Liver (tissue), 9 donors: ENCODE measurements around the gene CSTF3. TPM values are rescaled to one million over a fixed set of nuclear protein-coding genes. Genes with fewer than 3 reads are reported as not detected.
A peak's percentile ranks its signal among the peaks of the same experiment; 100 is the strongest.

Source experiments
- DNase-seq: peaks from one replicate; pipeline ENCODE4 v3.0.0-alpha.2; 2017; ENCODE audit warnings: low spot score
- H3K27ac ChIP-seq, 2 donors: one replicate each; pipeline ENCODE4 v1.7.0; 2013; ENCODE audit warnings: inconsistent platforms in 2 of 2, low read length in 2 of 2, control low read depth in 1 of 2, low read depth in 1 of 2, mild to moderate bottlenecking in 1 of 2
- H3K27me3 ChIP-seq, 4 donors: one replicate each; pipeline versions ENCODE4 v1.6.1 to v1.7.0; 2013; ENCODE audit warnings: low read length in 3 of 4, inconsistent platforms in 1 of 4, mild to moderate bottlenecking in 1 of 4, moderate library complexity in 1 of 4; ENCODE audit not compliant: control insufficient read depth in 4 of 4, insufficient read depth in 4 of 4
- H3K36me3 ChIP-seq, 4 donors: one replicate each; pipeline versions ENCODE4 v1.6.1 to v1.7.0; 2013; ENCODE audit warnings: low read length in 3 of 4, mild to moderate bottlenecking in 3 of 4, low read depth in 1 of 4, moderate library complexity in 1 of 4; ENCODE audit not compliant: control insufficient read depth in 4 of 4, insufficient read depth in 3 of 4
- H3K4me1 ChIP-seq, 4 donors: one replicate each; pipeline versions ENCODE4 v1.6.1 to v1.7.0; 2013; ENCODE audit warnings: low read length in 3 of 4, mild to moderate bottlenecking in 3 of 4, moderate library complexity in 1 of 4; ENCODE audit not compliant: control insufficient read depth in 4 of 4, insufficient read depth in 4 of 4
- H3K4me3 ChIP-seq, 3 donors: one replicate each; pipeline versions ENCODE4 v1.6.1 to v1.7.0; 2013; ENCODE audit warnings: low read length in 3 of 3, control low read depth in 1 of 3, low read depth in 1 of 3, mild to moderate bottlenecking in 1 of 3
- H3K9ac ChIP-seq, 2 donors: one replicate each; pipeline ENCODE4 v1.7.0; 2013; ENCODE audit warnings: low read length in 2 of 2, mild to moderate bottlenecking in 2 of 2, moderate library complexity in 2 of 2, control low read depth in 1 of 2, low read depth in 1 of 2
- H3K9me3 ChIP-seq, 4 donors: one replicate each; pipeline versions ENCODE4 v1.6.1 to v1.7.0; 2013; ENCODE audit warnings: low read length in 3 of 4; ENCODE audit not compliant: control insufficient read depth in 4 of 4
- CTCF ChIP-seq: fragments of 150-350 bp; IDR thresholded peaks from 2 replicates; pipeline ENCODE4 v1.5.1; 2017; ENCODE audit warnings: improper control_type of control experiment, low read depth, low read length; ENCODE audit not compliant: missing input control
- EGR1 ChIP-seq, 2 donors: IDR thresholded peaks; 2 replicates each; pipeline ENCODE4 v1.6.1; 2016 to 2018; ENCODE audit warnings: antibody characterized with exemption in 2 of 2, low read depth in 2 of 2
- FOXA1 ChIP-seq: IDR thresholded peaks from 2 replicates; pipeline ENCODE4 v1.6.1; 2016; ENCODE audit warnings: antibody characterized with exemption
- FOXA2 ChIP-seq: IDR thresholded peaks from 2 replicates; pipeline ENCODE4 v1.6.1; 2016; ENCODE audit warnings: antibody characterized with exemption
- GABPA ChIP-seq, 2 donors: IDR thresholded peaks in 1 of 2; conservative IDR thresholded peaks in 1 of 2; 2 replicates each; pipeline ENCODE4 v1.6.1; 2016; ENCODE audit warnings: antibody characterized with exemption in 2 of 2, mild to moderate bottlenecking in 1 of 2, moderate library complexity in 1 of 2
- HNF4A ChIP-seq, 2 donors: conservative IDR thresholded peaks; 2 replicates each; pipeline ENCODE4 v1.6.1; 2016; ENCODE audit warnings: antibody characterized with exemption in 2 of 2, mild to moderate bottlenecking in 2 of 2
- JUND ChIP-seq, 2 donors: IDR thresholded peaks; 2 replicates each; pipeline ENCODE4 v1.6.1; 2016; ENCODE audit warnings: antibody characterized with exemption in 2 of 2
- NR2F2 ChIP-seq: IDR thresholded peaks from 2 replicates; pipeline ENCODE4 v1.6.1; 2016; ENCODE audit warnings: antibody characterized with exemption
- RAD21 ChIP-seq, 2 donors: IDR thresholded peaks; 2 replicates each; pipeline ENCODE4 v1.6.1; 2016; ENCODE audit warnings: antibody characterized with exemption in 2 of 2, mild to moderate bottlenecking in 2 of 2
- RXRA ChIP-seq, 2 donors: IDR thresholded peaks; 2 replicates each; pipeline ENCODE4 v1.6.1; 2017 to 2018; ENCODE audit warnings: antibody characterized with exemption in 2 of 2, mild to moderate bottlenecking in 1 of 2
- SP1 ChIP-seq: IDR thresholded peaks from 2 replicates; pipeline ENCODE4 v1.6.1; 2018; ENCODE audit warnings: antibody characterized with exemption, mild to moderate bottlenecking
- TAF1 ChIP-seq: conservative IDR thresholded peaks from 2 replicates; pipeline ENCODE4 v1.6.1; 2016; ENCODE audit warnings: antibody characterized with exemption, mild to moderate bottlenecking
- ZBTB33 ChIP-seq: IDR thresholded peaks from 2 replicates; pipeline ENCODE4 v1.6.1; 2016; ENCODE audit warnings: antibody characterized with exemption
- WGBS: extraction: QIAGEN DNeasy Blood & Tissue Kit; methylation state at CpG from one replicate; pipeline ENCODE4 v1.1.7; 2013; 5-methylcytosine and 5-hydroxymethylcytosine counted together
- polyA plus RNA-seq, 2 donors: library from polyadenylated mRNA; stranded (reverse) in 1 of 2; unstranded in 1 of 2; fragments of 200-250 nt in 1 of 2; fragments of >200 nt in 1 of 2; fragmentation: Nextera tagmentation in 1 of 2; extraction: Ambion mirVana in 1 of 2; gene quantifications; one replicate each; pipeline versions ENCODE4 v1.2.1 to v1.2.3, GENCODE V29; 2013 to 2015
- total RNA-seq, 2 donors: library from RNA; depleted of rRNA; stranded (reverse); fragments of >200 nt; gene quantifications; one replicate each; pipeline ENCODE4 v1.2.3, GENCODE V29; 2014
- TF ChIP-seq, protein P1 (sequence below): IDR thresholded peaks from 2 replicates; pipeline ENCODE4 v1.6.1; 2016; ENCODE audit warnings: antibody characterized with exemption
- TF ChIP-seq, protein P2 (sequence below): IDR thresholded peaks from 2 replicates; pipeline ENCODE4 v1.6.1; 2016; ENCODE audit warnings: antibody characterized with exemption
- donor health status: healthy.
- donor health status: healthy.
- donor health status: healthy.
- donor health status: healthy.
- donor health status: healthy.

Gene CSTF3
- total and polyA plus RNA-seq, 4 donors, result 7.9 to 20.8 (median 12.3) TPM

- H3K36me3 ChIP-seq, result peaks cover 0 to 5% (median 0%) of the 10 kb centered on the region in 4 donors
- H3K4me3 ChIP-seq, result no peak overlapping the region
- H3K27ac ChIP-seq, result no peak overlapping the region
- no peaks in the 10 kb centered on the region for H3K27me3 ChIP-seq
- 84% methylated on average over 5 of the region's 5 CpGs for WGBS
- TF ChIP-seq, protein P1, sequence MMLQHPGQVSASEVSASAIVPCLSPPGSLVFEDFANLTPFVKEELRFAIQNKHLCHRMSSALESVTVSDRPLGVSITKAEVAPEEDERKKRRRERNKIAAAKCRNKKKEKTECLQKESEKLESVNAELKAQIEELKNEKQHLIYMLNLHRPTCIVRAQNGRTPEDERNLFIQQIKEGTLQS, result no peak
- no peak for TF ChIP-seq JUND (IDR thresholded peaks at IDR 0.05)
- TF ChIP-seq, protein P2, sequence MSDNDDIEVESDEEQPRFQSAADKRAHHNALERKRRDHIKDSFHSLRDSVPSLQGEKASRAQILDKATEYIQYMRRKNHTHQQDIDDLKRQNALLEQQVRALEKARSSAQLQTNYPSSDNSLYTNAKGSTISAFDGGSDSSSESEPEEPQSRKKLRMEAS, result no peak
- no peak for TF ChIP-seq NR2F2
- TF ChIP-seq HNF4A (conservative IDR thresholded peaks at IDR 0.05), result no peak
- no peak for TF ChIP-seq RAD21 (IDR thresholded peaks at IDR 0.05)
- no peak for TF ChIP-seq EGR1 (IDR thresholded peaks at IDR 0.05; ENCODE audit: low read depth in 2 of 2)
- no peak for TF ChIP-seq TAF1
- TF ChIP-seq SP1, result no peak
- TF ChIP-seq GABPA (IDR thresholded peaks at IDR 0.05 in 1 of 2, conservative IDR thresholded peaks at IDR 0.05 in 1 of 2), result no peak
- no peak for TF ChIP-seq FOXA1
- TF ChIP-seq RXRA (IDR thresholded peaks at IDR 0.05), result no peak
- no peak for TF ChIP-seq ZBTB33
- no peak for TF ChIP-seq CTCF
- no peak for TF ChIP-seq FOXA2
- peaks cover 7 to 26% (median 15%) of the 10 kb centered on the region in 4 donors for H3K4me1 ChIP-seq
- no peak overlapping the region for H3K9ac ChIP-seq
- DNase-seq, result no peak
- H3K9me3 ChIP-seq, result no peaks in the 10 kb centered on the region
These were observed 99.1 kb downstream of the CSTF3 start for GRCh38 chr11:33062137-33062536.

DNA sequence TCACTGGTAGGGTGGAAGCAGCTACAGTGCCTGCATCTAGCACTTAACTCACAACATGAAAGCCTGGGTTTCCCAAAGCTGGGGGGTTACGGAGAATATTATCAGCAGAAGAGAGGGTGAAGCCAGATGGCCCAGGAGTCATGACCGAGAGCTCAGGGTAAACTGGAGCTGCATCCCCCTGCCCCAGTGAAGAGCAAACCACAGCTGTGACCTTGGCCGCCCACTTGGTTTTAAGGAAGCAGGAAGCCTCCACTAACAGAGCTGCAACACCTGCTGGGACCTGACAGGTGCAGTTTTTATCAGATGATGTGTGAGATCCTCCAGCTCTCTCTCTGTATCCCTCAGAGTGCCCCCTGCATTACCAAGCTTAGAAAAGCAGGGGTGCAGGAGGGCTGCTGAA is 101.0 kb downstream of the CSTF3 start:
- Histone ChIP-seq H3K27ac (peak overlapping the region in 1 of 2 donors; percentile 11), H3K9me3 (no peaks in the 10 kb centered on the region), H3K4me3 (no peak overlapping the region), H3K27me3 (no peaks in the 10 kb centered on the region), H3K4me1 (peaks cover 7 to 26% (median 11%) of the 10 kb centered on the region in 4 donors), H3K9ac (no peak overlapping the region), H3K36me3 (peaks cover 0 to 4% (median 0%) of the 10 kb centered on the region in 4 donors)
- no peak for TF ChIP-seq HNF4A (conservative IDR thresholded peaks at IDR 0.05)
- TF ChIP-seq CTCF, result no peak
- TF ChIP-seq, protein P2, result no peak
- WGBS, result 93% methylated on average over 3 of the region's 3 CpGs
- DNase-seq, result no peak
